GM19397 (cell line): ENCODE results near the gene CLTRN.
"Not testable (repeated sequence)": the region's sequence is repeated elsewhere in the genome, so short reads cannot be mapped to it uniquely, and the experiment has no call there.

ENCODE experiments used
- ATAC-seq: cut with Tn5 transposase; IDR thresholded peaks from one replicate; pipeline ENCODE4 v1.9.1; 2021; ENCODE audit warnings: mild to moderate bottlenecking, moderate library complexity; ENCODE audit not compliant: unreplicated experiment

CLTRN gene

DNA sequence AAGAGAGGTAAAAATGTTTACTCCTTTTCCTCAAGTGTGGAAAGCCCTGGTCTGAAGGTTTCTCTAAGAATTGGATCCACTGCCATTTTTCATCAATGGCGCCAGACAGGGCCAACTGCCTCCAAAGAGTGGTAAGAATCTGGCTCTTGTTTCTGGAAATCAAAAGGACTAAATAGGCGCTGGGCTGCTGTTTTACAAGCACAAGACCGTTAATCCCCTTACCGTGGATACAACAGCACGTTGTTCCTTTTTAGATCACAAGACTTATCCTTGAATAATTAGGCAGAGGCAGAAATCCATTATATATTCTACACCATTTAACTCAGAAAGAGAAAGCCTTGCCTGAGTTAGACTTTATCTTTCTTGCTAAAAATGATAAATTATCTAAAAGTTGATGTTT, 10.6 kb downstream of the CLTRN start:
- ATAC-seq, result no peak

DNA sequence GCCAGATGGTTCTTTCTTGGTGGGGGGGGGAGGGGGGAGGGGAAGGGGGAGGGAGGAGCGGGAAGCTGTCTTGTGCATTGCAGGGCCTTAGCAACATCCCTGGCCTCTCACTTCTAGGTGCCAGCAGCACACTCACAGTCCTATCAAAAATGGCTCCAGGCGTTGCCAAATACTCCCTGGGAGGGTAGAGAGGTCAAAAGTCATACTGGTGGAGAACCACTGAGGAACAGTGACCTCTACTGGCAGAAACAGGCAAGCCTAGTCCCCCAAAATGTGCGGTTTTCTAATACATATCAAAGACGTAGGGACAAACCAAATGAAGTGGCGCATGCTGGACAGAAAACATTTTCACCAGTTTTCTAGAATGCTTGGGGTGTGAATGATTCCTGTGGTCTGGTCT, 17.1 kb downstream of the CLTRN start:
- ATAC-seq, result not testable (repeated sequence)

DNA sequence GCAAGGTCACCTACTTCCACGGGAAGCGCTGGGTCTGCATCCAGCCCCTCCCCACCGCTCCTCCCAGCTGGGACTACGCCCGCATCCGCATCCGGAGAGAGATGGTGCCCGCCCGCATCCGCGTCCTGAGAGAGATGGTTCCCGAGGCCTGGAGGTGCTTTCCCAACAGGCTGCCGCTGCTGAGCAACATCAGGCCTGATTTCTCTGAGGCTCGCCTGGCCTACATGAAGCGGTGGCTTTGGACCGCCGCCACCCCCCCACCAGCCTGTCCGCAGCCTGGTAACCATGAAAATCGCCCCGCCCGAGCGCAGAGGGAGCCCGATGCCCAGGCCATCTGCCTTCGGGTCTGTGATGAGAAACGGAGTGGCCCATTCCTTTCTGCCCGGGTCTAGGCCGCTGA, 18.1 kb downstream of the CLTRN start:
- no peak for ATAC-seq

DNA sequence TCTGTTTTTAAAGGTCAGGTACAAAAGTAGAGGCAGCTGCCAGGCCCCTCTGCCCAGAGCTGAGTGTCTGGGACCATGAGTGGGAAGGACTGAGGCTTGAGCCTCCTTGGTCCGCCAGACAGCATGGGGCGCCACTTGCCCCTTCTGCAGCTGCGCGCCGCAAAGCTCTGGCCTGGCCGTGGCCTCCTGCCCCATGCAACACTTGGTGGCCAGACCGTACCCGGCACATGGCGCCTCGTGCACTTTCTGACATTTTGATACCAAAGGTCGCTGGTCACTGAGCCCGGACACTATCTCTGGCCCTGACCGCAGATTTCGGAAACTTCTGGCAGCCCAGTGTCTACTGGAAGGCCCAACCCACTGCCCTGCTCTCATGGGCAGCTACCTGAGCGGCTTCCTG, 18.6 kb downstream of the CLTRN start:
- no peak for ATAC-seq

DNA sequence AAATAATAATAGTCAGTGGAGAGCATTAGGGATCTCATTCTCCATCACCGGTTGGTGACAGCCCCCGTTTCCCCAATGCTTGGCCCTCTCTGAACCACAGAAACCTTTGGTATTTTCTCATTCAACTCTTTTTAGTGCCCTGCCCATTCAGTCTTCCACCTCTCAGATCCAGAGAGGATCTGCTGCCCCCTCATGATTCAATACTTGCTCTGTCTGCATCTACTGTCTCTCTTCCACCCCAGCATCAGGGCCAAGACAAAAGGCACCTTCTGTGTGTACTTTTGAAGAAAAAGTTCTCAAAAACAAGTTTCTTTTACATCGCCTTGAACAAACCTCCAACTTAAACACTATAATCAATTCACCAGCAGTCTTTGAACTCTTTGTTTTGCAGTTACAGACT, 19.3 kb downstream of the CLTRN start:
- ATAC-seq, result no peak

DNA sequence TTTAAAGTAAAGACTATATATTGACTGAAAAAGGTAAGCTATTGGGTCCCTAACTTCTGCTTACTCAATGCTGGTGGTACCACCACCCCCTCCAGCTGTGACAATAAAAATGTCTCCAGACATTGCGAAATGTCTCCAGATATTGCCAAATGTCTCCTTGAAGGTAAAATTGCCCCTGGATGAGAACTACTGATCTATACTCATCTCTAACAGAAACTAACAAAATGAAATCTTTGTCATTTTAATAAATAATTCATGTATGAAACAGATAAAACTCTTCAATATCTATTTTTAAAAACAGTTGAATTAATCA, 20.1 kb downstream of the CLTRN start:
- ATAC-seq, result no peak

DNA sequence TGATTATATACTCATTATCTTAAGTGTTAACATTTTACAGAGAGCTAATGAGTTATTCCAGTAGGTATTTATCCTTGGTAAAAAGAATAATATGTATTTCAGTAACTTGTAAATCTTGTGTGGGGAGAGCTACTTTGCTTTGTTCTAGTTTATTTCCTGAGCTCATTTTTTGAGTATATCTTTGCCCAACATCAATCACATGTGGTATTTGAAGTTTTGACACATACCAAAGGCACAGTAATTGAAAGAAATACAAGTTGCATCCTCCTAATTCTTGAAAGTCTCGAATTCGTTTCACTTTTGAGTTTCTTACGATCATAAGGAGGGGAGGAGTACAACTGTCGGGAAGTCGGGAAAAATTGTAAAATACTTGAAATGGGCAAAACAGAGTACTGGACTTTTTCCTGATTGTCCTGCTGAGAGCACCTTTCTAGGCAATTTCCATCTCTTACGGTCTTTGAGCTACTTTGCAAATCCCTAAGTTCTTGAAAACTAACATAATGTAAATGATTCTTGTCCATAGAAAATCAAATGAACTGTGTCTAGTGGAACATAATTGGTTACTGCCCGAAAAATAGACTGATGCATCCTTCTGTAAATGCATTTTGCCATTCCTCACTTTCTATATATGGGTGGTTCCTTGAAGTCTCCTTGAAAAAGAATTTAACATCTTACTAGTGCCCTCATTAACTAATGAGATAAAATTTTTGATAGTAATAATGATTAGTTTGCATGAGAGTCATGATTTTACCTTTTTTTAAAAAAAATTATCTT, 20.6 kb downstream of the CLTRN start:
- no peak for ATAC-seq

DNA sequence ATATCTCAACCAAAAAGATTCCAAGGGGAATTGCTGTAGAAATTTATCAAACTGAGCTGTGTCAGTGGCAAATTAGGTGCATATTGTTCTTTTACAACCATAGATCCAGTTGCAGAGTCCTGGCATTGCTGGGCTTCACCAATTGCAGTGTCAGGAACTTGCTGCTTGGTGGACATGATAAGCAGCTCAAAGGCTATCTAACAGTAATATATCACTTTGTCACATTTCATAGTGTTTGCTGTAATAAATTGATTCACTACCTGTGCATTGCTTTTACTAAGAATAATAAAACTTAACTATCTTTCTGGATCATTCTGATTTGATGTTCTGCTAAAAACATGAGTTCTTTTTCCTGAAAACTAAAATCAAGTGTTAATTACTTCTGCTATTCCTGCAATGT, 33.0 kb downstream of the CLTRN start:
- no peak for ATAC-seq

DNA sequence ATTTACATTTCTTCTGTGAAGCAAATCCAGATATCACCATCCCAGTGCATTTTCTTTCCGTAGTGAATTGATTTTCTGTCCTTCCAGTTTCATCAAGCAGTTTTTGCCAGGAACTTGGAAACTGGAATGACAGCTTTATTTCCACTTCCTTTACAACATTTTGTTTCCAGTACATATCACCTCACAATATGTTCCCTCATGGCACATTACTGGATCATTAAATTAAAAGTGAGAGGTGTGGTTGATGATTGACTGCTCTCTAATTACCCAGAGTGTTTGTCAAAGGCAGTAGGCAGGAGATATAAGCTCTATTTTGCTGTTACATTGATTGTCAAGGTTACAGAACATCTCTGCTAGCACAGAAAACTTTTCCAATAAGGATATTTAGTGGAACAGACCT, 41.6 kb downstream of the CLTRN start:
- ATAC-seq, result no peak

DNA sequence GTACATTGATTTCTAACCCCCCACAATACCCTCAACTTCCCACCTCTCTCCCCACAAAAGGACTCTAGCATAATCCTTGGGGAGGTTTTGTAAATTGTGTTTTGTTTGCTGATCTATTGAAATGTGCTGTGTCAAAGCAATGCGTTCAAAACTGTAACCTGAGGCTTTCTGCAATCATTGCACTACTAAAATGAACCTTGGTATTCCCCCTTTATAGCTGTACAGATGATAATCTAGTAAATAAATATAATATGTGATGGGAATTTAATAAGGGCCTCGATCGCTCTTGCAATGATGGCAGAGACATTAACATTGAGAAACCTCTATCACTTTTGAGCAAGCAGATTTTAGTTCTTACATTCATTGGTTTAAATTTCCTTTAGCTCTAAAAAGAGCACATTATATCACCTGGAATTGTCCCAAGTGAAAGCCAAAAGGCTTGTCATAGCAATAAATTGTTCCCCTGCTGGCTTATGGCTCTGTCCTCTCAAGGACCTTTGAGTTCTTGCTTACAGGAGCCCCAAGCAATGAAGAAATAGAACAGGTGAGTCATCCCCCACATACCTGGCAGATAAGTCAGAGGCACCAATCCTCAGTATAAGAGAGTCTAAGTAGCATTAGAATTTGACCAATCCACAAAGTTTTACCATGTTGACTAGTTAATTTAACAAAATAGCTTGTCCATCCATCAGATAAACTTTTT, 45.4 kb downstream of the CLTRN start:
- no peak for ATAC-seq

DNA sequence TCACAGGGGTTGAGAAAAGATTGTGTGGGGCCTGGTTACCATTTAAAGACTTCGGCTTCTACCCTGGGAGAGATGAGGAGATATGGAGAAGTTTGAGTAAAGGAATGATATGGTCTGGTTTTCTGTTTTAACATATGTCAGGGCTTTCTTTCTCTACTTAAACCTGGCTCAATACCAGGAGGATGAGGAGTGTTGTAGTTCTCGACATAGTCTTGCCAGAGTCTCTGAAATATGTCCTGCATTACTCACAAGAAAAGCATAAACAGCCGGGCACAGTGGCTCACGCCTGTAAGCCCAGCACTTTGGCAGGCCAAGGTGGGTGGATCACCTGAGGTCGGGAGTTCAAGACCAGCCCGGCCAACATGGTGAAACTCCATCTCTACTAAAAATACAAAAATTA, 47.5 kb downstream of the CLTRN start:
- no peak for ATAC-seq

DNA sequence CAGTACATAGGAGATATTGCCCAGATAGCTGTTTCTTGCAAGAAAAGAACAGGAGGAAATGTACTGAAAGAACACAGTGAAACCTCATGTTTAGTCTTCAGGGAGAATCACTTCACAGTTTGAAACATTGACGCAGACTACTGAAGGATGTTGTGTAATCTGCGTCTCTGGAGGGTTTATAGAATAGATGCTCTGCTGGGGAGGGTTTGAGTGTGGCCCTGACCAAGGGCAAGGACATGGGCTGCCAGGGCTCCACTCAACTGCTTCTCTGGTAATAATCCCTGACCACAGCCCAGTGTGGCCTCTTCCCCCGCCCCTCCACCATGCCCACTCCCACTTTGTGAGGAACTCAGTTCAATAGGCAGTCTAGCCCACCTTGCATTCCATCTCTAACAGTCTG, 48.1 kb downstream of the CLTRN start:
- no peak for ATAC-seq

DNA sequence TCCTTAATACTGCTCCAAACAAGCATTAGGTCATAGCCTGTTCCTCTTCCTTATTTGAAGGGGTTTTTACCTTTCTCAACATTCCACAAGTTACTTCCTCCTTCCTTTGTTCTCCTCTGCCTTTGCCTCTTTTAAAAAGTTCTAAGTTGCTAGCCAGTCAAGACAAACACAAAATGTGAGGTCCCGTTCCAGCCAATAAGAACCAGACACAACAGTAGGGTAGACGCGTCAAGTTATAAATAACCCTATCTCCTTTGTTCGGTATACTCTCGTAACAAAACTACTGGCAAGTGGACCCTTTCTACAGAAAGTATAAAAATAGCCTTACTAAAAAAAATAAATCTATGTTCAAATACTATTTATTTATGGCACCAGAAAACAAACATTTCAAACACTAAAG, 57.5 kb downstream of the CLTRN start:
- ATAC-seq, result no peak

DNA sequence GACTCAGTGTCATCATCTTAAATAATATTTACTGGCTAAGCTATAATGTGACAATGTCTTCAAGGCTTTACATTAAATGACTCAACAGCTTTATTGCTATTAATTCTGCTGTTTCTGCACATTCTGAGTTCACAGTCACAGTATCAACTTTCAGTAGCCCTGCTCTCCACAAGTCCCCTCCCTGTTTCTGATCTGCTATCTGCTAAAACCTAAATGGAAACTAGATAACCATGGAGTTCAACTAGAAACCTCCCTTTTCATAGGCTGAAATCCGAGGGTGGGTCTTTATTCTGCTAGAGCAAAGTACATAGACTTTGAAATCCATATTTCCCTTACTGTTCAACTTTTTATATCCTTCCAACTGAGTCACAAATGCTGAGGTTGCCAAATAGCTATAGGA, 58.5 kb downstream of the CLTRN start:
- ATAC-seq, result no peak

DNA sequence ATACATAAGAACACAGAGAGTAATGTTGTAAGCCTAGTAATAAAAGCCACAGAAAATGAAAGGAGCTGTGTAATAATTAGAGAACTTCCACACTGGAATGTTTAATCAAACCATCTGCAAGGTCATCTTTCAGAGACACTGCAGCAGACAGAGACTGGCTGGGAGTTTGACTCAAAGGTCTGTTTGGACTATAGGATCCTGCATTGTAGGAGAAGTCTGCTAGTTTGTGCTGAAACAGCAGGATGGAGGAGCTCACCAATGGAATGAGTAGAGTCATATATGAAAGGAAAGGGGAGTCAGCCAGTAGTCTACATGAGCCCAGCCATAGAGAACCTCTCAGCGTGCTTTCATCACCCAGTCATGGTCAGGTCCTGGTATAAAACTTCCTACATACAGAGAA, 59.4 kb downstream of the CLTRN start:
- no peak for ATAC-seq

DNA sequence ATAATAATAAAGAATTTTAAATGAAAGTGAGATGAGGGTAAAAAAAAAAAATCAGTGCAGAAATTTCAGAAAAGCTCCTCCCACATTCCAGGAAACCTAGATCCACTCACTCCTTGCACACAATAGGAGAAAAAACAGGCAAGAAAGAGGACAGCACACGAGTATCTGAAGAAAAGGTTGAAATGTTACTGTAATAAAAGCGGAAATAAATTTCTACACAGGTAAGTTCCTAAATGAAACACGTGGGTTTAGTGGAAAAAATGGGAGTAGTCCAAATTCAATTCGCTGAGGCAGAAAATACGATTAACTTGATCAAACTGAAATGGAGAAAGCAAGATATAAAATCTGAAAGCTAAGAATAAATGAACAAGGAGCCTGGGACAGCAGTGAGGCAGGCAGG, 61.8 kb downstream of the CLTRN start:
- no peak for ATAC-seq

DNA sequence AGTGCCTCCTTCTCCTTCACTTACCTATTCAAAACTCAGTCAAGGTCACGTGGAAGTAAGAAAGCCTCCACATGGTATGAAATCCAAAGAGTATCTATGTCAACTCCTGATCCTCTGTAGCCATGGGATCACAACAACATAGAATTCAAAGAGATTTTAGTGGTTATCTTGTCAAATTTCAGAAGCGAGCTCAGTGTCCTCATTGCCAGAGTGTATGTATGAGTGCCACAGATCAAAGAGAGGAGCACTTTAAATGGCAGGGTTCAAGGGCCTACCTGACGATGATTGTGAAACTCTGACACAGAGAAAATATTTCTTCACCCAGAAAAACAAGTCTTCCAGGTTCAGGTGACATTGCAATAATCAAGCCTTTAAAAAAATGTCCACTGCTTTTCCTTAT, 62.7 kb downstream of the CLTRN start:
- ATAC-seq, result no peak

DNA sequence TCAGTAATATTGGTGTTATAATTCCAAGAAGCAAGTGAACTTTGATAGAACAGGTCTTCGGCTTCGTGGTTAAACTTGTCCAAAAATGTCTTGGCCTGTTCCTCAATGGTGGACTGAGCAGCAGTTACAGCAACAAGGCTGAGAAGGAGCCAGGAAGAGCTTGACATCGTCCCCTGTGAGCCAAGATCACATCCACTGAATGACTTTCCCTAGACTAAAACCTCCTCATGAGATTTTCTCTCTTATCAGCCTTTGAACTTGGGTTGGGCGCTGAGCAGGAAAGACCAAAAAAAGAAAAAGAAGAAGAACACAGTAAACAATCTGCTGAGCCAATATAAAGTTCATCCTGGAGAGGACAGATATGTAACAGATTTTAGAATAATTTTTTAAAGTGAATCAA, 63.9 kb downstream of the CLTRN start, which contains the start of gene ACE2:
TSS of gene ACE2 (minus strand) at position 216 of the 400 bp plus-strand sequence. CDS start at position 167, 49 bp downstream.
- no peak for ATAC-seq

DNA sequence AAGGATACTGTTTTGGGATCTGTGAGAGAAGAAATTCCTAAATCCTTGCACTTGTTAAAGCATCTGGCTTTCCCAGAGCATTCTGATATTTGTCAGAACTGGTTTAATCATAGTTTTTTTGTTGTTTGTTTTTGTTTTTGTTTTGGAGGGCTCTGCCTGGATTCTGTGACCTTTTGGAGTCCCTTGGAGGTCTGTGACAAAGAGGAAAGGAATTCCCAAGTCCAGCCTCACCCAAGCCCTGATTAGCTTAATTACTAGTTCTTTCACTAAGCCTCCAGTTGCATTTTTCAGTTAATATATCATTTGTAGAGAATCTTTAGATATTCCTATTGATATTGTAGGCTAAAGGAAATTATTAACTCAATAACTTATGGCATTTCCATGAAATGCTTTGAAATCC, 64.6 kb downstream of the CLTRN start:
- ATAC-seq, result no peak

DNA sequence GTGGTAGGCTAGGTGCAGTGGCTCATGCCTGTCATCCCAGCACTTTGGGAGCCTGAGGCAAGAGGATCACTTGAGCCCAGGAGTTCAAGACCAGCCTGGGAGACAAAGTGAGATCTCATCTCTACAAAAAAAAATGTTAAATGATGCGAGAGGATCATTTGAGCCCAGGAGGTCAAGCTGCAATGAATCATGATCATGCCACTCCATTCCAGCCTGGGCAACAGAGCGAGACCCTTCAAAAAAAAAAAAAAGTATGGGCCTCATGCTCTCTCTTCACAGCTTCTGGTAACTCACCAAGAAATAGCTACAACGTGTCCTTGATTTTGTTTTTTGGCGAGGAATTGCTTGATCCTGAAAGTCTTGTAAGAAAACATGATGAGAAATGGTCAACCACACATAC, 65.1 kb downstream of the CLTRN start:
- ATAC-seq, result no peak

DNA sequence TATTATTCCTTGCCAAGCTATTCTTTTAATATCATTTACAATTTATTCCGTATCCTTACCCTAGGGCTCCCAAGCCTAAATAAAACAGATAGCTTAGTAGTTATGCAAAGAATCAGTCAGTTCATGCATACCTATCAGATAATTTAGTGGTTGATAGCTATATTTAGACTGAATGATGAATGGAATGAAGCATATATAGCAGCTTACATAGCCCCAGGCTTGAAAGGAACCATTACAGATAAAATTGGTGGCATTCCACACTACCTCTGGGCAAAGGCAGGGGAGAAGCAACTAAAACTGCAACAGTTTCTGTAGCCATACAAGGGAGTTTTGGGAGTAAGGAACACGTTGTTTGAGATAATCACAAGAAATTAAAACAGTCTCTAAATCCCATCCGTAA, 66.6 kb downstream of the CLTRN start:
- ATAC-seq, result no peak

DNA sequence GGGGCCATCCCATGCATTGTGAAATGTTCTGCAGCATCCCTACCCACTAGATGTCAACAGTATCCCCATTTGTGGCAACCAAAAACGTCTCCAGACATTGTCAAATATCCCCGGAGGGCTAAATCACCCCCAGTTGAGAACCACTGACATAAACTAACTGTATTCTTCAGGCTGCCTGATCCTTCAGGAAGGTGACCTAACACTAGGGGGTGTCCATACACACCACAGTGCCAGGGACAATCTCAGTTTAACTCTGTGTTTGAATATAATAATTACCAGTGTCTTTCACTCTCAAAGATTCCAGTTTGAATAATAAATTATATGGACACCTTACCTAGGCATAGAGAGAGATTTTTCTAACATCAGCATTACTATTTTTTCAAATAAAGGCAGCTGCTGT, 70.2 kb downstream of the CLTRN start:
- ATAC-seq, result no peak
